A549 (cell line): ENCODE results near the gene DGAT2L6.

ENCODE experiments used
- CTCF ChIP-seq: fragments of >200 bp; sonication (Bioruptor Twin); formaldehyde crosslinking; IDR thresholded peaks from 3 replicates; pipeline ENCODE4 v1.5.1; 2016
- EHMT2 ChIP-seq: fragments of 200-600 bp; sonication (generic); IDR thresholded peaks from 2 replicates; pipeline ENCODE4 v1.6.1; 2016; ENCODE audit warnings: antibody characterized with exemption, low read depth, mild to moderate bottlenecking, moderate library complexity
- ESRRA ChIP-seq: fragments of 150-350 bp; IDR thresholded peaks from 2 replicates; pipeline ENCODE4 v1.6.1; 2014; ENCODE audit warnings: mild to moderate bottlenecking, low read length, borderline replicate concordance
- GATA3 ChIP-seq: IDR thresholded peaks from 2 replicates; pipeline ENCODE4 v1.6.1; 2012; ENCODE audit warnings: borderline replicate concordance
- SMC3 ChIP-seq: fragments of >200 bp; sonication (Bioruptor Twin); formaldehyde crosslinking; IDR thresholded peaks from 3 replicates; pipeline ENCODE4 v1.6.1; 2018; ENCODE audit warnings: inconsistent platforms
- TF ChIP-seq, protein P1 (sequence below): fragments of 250-450 bp; sonication (Bioruptor Pico); IDR thresholded peaks from 2 replicates; pipeline ENCODE4 v1.5.0; 2020; ENCODE audit warnings: low read depth, mild to moderate bottlenecking, moderate library complexity
- TF ChIP-seq, protein P2 (sequence below): fragments of 450-650 bp; IDR thresholded peaks from 2 replicates; pipeline ENCODE4 v1.6.1; 2014; ENCODE audit warnings: antibody characterized with exemption

GRCh38 chrX:70133303-70134115, 43.8 kb upstream of the DGAT2L6 start, which contains the start of gene IGBP1:
- TF ChIP-seq CTCF (peak; percentile 73), SMC3 (peak; percentile 46; the same call in 1 of the 3 replicates), EHMT2 (no peak), GATA3 (no peak), ESRRA (no peak)
- TF ChIP-seq, protein P1, sequence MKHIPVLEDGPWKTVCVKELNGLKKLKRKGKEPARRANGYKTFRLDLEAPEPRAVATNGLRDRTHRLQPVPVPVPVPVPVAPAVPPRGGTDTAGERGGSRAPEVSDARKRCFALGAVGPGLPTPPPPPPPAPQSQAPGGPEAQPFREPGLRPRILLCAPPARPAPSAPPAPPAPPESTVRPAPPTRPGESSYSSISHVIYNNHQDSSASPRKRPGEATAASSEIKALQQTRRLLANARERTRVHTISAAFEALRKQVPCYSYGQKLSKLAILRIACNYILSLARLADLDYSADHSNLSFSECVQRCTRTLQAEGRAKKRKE (CRISPR knock-in tag), result no peak
- TF ChIP-seq, protein P2, sequence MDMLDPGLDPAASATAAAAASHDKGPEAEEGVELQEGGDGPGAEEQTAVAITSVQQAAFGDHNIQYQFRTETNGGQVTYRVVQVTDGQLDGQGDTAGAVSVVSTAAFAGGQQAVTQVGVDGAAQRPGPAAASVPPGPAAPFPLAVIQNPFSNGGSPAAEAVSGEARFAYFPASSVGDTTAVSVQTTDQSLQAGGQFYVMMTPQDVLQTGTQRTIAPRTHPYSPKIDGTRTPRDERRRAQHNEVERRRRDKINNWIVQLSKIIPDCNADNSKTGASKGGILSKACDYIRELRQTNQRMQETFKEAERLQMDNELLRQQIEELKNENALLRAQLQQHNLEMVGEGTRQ, result no peak
